Panc1 (cell line): ENCODE measurements around the gene NARF.
"Not testable (repeated sequence)": the region's sequence is repeated elsewhere in the genome, so short reads cannot be mapped to it uniquely, and the experiment has no call there.

ENCODE experiments used
- POLR2AphosphoS5 ChIP-seq: IDR thresholded peaks from 2 replicates; pipeline ENCODE4 v1.6.1; 2012; ENCODE audit warnings: mild to moderate bottlenecking, low read depth, low read length, moderate library complexity
- SIN3A ChIP-seq: IDR thresholded peaks from 2 replicates; pipeline ENCODE4 v1.6.1; 2012; ENCODE audit warnings: low read depth, mild to moderate bottlenecking, low read length, moderate library complexity, borderline replicate concordance; ENCODE audit not compliant: insufficient read depth
- TCF7L2 ChIP-seq: IDR thresholded peaks from 2 replicates; pipeline ENCODE4 v1.6.1; 2011; ENCODE audit warnings: mild to moderate bottlenecking, low read depth, low read length, inconsistent platforms
- TF ChIP-seq, protein P1 (sequence below): fragments of 450-650 bp; IDR thresholded peaks from 2 replicates; pipeline ENCODE4 v1.5.1; 2017; ENCODE audit warnings: mild to moderate bottlenecking
- TF ChIP-seq, protein P2 (sequence below), 2 experiments: IDR thresholded peaks; 2 replicates each; pipeline ENCODE4 v1.6.1; 2011 to 2012; ENCODE audit warnings: low read depth in 2 of 2, control low read depth in 1 of 2, low read length in 1 of 2, mild to moderate bottlenecking in 1 of 2, moderate library complexity in 1 of 2; ENCODE audit not compliant: insufficient read depth in 1 of 2

DNA sequence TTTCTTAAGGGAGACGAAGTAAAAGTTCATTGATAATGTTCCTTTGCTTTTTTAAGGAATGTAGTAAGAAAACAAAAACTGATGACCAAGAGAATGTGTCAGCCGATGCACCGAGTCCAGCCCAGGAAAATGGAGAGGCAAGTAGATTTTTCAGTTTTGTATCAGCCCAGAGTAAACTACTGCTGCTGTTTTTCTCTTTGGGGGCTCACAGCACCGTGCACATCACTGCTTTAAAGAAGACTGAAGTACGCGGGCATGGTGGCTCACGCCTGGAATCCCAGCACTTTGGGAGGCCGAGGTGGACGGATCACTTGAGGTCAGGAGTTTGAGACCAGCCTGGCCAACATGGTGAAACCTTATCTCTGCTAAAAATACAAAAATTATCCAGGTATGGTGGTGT lies 1.4 kb downstream of the NARF start:
- TF ChIP-seq TCF7L2, POLR2AphosphoS5, SIN3A: not testable (repeated sequence)
- TF ChIP-seq, protein P1, sequence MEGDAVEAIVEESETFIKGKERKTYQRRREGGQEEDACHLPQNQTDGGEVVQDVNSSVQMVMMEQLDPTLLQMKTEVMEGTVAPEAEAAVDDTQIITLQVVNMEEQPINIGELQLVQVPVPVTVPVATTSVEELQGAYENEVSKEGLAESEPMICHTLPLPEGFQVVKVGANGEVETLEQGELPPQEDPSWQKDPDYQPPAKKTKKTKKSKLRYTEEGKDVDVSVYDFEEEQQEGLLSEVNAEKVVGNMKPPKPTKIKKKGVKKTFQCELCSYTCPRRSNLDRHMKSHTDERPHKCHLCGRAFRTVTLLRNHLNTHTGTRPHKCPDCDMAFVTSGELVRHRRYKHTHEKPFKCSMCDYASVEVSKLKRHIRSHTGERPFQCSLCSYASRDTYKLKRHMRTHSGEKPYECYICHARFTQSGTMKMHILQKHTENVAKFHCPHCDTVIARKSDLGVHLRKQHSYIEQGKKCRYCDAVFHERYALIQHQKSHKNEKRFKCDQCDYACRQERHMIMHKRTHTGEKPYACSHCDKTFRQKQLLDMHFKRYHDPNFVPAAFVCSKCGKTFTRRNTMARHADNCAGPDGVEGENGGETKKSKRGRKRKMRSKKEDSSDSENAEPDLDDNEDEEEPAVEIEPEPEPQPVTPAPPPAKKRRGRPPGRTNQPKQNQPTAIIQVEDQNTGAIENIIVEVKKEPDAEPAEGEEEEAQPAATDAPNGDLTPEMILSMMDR: not testable (repeated sequence)
- TF ChIP-seq, protein P2, sequence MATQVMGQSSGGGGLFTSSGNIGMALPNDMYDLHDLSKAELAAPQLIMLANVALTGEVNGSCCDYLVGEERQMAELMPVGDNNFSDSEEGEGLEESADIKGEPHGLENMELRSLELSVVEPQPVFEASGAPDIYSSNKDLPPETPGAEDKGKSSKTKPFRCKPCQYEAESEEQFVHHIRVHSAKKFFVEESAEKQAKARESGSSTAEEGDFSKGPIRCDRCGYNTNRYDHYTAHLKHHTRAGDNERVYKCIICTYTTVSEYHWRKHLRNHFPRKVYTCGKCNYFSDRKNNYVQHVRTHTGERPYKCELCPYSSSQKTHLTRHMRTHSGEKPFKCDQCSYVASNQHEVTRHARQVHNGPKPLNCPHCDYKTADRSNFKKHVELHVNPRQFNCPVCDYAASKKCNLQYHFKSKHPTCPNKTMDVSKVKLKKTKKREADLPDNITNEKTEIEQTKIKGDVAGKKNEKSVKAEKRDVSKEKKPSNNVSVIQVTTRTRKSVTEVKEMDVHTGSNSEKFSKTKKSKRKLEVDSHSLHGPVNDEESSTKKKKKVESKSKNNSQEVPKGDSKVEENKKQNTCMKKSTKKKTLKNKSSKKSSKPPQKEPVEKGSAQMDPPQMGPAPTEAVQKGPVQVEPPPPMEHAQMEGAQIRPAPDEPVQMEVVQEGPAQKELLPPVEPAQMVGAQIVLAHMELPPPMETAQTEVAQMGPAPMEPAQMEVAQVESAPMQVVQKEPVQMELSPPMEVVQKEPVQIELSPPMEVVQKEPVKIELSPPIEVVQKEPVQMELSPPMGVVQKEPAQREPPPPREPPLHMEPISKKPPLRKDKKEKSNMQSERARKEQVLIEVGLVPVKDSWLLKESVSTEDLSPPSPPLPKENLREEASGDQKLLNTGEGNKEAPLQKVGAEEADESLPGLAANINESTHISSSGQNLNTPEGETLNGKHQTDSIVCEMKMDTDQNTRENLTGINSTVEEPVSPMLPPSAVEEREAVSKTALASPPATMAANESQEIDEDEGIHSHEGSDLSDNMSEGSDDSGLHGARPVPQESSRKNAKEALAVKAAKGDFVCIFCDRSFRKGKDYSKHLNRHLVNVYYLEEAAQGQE (IDR thresholded peaks at IDR 0.05; ENCODE audit: insufficient read depth in 1 of 2, low read depth in 2 of 2, low read length in 1 of 2): not testable (repeated sequence)
